COLO829 (cell line): Measurements from ENCODE around the gene ZNF496.
"Not testable (repeated sequence)": the region's sequence is repeated elsewhere in the genome, so short reads cannot be mapped to it uniquely, and the experiment has no call there.

ENCODE experiments used
- DNase-seq: peaks from one replicate; pipeline ENCODE4 v3.0.0; 2012; ENCODE audit warnings: low spot score

Gene ZNF496

DNA sequence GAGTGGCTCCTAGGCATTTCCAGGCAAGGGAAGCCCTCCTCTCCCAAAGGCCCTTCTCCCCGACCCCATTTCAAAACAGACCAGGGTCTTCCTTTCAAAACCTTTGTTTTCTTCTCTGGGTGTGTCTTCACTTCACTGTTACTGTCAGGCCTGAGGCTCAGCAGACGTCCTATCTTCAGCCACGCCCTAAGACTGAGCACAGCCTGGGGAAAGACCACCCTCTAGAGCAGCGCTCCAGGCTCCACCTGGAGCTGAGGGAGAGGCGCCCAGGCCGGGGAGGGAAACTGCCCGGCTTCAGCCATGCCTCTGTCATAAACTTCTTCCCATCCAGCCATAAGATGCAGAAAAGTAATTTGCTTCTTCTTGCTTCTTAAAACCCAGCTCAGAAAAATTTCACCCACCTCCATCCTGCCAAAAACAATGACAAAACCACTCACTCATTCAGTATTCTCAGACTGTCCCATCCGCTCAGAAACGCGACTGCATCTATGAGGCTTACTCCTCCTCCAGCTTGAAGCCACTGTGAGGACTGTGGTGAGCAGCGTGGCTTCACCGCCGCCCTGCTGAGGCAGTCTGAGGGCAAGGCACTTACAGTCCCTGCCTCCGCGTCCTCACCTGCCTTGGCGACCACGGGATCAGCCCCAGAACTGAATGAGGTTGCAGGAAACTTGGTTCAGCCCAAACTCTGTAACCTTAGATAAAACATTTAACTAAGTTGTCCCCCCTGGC is 39.7 kb downstream of the ZNF496 start:
- DNase-seq: no peak

DNA sequence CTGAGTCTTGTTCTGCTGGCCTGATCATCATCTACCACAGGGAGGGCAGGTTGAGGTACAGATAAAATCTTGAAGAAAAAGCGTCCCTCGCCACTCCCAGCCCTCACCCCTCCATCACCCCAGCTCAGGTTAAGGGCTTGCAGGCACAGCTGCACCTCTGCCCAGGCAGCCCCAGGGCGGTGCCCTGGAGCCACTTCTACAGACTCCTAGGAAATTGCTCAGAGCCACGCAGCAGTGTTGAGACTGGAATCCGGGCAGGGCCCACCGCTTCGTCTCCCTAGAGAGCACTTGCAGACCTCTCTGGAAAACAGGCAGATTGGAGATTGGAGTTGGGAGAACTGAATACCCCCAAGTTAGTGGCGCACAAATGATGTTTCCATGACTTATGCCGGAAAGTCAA is 40.5 kb downstream of the ZNF496 start:
- no peak for DNase-seq

DNA sequence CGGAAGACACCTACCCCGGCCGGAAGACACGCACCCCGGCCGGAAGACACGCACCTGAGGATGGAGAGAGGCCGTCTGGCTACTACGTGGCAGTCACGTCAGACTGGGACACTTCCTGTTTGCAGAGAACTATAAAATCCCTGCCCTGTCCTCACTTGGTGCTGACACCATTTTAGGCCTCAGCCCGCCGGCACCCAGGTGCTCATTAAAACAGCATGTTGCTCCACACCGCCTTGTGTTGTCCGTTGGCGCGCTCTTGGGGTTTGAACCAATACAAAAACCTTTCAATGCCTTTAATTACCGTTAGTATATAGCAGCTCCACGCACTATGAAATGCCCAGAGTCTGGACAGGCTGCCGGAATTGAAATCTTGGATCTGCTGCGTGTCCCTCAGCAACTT is 41.1 kb downstream of the ZNF496 start:
- no peak for DNase-seq

GRCh38 chr1:247289274-247289892 is 42.3 kb downstream of the ZNF496 start:
- DNase-seq: not testable (repeated sequence)

DNA sequence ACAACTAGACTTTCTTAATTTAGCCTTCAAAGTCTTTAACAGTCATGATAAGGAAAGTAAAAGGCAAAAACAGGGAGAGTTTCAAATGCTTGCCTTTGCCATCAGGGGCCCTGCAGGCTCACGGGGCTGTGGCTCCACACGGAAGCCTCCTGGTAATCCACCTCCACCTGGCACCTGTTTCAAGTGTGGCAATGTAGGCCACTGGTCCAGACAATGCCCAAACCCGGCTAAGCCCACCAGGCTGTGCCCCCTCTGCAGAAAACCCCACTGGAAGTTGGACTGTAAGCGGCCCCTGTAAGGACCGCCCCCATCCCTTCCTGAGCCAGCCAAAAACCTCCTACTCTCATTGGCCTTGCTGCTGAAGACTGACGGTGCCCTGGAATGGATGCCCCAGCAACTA is 43.3 kb downstream of the ZNF496 start:
- DNase-seq: no peak

- DNase-seq: no peak
Measured at GRCh38 chr1:247287460-247287859, 44.2 kb downstream of the ZNF496 start.

DNA sequence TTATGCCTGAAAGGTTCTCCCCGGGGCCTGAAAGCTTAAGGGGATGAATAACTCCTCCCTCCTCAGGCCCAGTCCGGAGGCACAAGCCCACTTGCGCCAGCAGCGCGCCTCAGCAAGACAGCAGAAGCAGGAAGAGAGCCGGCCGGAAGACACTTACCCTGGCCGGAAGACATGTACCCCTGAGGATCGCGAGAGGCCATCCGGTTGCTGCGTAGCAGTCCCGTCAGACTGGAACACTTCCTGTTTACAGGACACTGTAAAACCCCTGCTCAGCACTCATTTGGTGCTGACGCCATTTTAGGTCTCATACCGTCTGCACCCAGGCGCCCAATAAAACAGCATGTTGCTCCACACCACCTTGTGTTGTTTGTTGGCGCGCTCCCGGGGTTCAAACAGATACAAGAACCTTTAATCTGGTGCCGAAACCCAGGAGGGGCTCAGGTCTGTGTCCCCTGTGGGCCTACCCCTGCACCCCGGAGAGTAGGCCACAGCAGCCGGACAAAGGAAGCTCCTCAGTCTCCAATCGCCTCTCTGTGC is 45.5 kb downstream of the ZNF496 start:
- no peak for DNase-seq

GRCh38 chr1:247281001-247281574 is 50.6 kb downstream of the ZNF496 start:
- DNase-seq: no peak

DNA sequence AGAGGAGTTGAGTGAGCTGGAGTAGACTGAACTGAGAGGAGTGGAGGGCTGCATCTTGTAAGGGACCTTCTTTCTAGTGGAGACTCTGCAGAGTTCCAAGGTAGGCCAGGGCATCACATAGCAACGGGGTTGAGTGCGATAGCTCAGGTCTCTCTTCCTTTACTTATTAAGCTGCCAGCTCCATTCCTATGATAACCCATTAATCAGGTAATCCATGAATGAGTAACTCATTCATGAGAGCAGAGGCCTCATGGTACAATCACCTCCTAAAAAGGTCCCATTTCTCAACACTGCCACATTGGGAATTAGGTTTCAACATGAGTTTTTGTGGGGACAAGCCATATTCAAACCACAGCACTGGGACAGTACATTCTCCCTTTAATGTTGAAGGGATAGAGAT is 54.5 kb downstream of the ZNF496 start:
- DNase-seq: no peak

DNA sequence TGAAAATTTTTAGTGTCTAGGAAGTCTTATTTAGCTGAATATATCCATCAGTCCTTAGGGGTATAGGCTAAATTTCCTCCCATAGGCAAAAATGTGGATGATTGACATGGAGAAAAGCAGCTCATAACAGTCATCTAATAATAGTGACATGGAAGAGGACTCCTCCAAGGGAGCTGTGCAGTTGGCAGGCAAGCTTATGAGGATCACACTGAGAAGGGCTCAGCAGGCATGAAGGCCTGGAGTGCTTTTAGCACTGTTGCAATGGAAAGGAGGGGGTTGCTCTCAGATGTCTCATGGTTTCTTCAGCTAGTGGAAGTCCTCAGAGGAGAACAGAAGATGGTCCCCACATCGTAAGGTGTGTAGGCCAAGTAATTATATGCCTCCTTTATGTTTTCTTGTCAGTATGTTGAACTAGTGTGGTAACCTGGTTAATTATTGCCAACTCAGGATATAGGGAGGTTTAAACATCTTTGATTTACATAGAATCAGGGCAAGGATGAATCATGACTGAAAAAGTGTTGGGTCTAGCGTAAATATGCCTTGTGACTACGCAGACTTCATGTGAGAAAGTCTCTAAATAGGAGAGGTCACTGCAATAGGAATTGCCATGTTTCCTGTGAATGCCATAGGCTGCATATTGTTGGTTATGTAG is 56.9 kb downstream of the ZNF496 start:
- no peak for DNase-seq

DNA sequence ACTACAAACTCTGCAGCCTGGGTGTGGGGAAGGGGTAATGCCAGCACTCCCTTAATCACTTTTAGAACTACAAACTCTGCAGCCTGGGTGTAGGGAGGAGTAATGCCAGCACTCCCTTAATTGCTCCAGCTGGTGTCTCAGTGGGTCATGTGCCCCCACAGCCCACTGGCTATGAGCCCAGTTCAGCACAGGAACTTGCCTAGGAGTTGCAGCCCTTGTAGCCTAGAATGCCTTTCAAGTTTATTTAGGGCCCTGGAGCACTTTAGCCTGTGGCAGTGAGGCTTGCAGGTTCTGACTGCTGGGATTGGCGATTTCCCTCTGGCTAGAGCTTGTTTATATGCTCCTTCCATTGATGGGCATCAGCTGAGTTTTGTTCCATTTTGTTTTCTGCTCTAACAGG is 58.7 kb downstream of the ZNF496 start:
- no peak for DNase-seq

DNA sequence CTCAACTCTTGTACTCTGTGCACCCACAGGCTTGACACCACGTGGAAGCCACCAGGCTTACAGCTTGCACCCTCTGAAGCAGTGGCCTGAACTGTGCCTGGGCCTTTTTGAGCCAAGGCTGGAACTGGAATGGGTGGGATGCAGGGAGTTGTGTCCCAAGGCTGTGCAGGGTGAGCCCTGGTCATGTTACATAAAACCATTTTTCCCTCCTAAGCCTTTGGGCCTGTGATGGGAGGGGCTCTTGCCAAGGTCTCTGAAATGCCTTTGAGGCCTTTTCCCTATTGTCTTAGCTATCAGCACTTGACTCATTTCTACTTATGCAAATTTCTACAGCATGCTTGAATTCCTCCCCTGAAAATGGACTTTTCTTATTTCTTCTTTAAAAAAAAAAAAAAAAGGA is 61.7 kb downstream of the ZNF496 start:
- DNase-seq: no peak

- DNase-seq: no peak
Measured at GRCh38 chr1:247269133-247269532, 62.5 kb downstream of the ZNF496 start.

DNA sequence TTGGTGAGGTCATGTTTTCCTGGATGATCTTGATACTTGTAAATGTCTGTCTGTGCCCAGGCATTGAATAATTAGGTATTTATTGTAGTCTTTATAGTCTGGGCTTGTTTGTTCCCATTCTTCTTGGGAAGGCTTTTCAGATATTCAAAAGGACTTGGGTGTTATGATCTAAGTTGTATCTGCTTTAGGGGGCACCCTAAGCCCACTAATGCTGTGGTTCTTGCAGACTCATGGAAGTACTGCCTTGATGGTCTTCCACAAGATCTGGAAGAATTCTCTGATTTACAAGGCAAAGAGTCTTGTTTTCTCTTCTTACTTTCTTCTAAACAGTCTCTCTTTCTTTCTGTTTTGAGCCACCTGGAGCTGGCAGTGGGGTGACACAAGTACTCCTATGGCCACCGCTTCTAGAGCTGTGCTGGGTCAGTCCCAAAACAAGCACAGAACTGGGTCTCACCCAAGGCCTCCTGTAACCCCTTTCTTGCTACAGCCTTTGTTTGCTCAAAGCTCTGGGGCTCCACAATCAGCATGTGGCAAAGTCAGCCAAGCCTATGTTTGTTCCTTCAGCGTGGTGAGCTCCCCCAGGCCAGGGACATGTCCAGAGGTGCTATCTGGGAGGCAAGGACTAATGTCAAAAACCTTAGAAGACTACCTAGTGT is 63.1 kb downstream of the ZNF496 start:
- DNase-seq: no peak

- DNase-seq: no peak
Measured at GRCh38 chr1:247266053-247266452, 65.6 kb downstream of the ZNF496 start.

DNA sequence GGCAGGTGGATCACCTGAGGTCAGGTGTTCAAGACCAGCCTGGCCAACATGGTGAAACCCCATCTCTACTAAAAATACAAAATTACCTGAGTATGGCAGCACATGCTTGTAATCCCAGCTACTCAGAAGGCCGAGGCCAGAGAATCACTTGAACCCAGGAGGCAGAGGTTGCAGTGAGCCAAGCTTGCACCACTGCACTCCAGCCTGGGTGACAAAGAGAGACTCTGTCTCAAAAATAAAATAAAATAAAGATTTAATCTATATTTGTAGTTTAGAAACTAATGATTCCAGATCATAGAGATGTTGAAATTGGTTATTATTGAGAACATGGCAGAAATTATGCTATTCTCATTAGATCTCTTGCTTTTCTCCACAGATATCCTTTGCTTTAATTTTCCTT is 75.9 kb downstream of the ZNF496 start, which contains the start of gene VN1R5:
TSS of gene VN1R5 (plus strand) at position 301 of the 400 bp plus-strand sequence.
- DNase-seq: not testable (repeated sequence)

- DNase-seq: no peak
Measured at GRCh38 chr1:247247568-247247967, 84.1 kb downstream of the ZNF496 start.
